GM15510 (cell line): Measurements from ENCODE around the gene TP53I13.

ENCODE experiments used
- POLR2A ChIP-seq: IDR thresholded peaks from 3 replicates; pipeline ENCODE4 v1.6.1; 2011; ENCODE audit warnings: borderline replicate concordance; ENCODE audit not compliant: insufficient read length; ENCODE audit errors: extremely low read depth

TP53I13 gene

GRCh38 chr17:29562615-29563014 is 5.9 kb upstream of the TP53I13 start:
- TF ChIP-seq POLR2A = no peak

- TF ChIP-seq POLR2A = no peak
Observed at GRCh38 chr17:29563816-29564215, 4.7 kb upstream of the TP53I13 start.

- no peak for TF ChIP-seq POLR2A
Observed at GRCh38 chr17:29565643-29566472, 2.6 kb upstream of the TP53I13 start.

- peak; percentile 45 for TF ChIP-seq POLR2A
Observed at GRCh38 chr17:29566473-29567303, 1.8 kb upstream of the TP53I13 start, which contains the start of gene ABHD15. Gene ABHD15 (minus strand): TSS chr17:29567037. CDS start chr17:29566966, 71 bp downstream.

- TF ChIP-seq POLR2A = no peak
Observed at GRCh38 chr17:29567304-29567553, 1.3 kb upstream of the TP53I13 start.

GRCh38 chr17:29567554-29568330 is 759 bp upstream of the TP53I13 start:
- TF ChIP-seq POLR2A = no peak

GRCh38 chr17:29569245-29569950 is 897 bp downstream of the TP53I13 start:
- no peak for TF ChIP-seq POLR2A

- TF ChIP-seq POLR2A = no peak
Observed at GRCh38 chr17:29570521-29570920, 2.0 kb downstream of the TP53I13 start.

- TF ChIP-seq POLR2A = no peak
Observed at GRCh38 chr17:29571486-29571882, 3.0 kb downstream of the TP53I13 start.

- TF ChIP-seq POLR2A = no peak
Observed at GRCh38 chr17:29571883-29572681, 3.6 kb downstream of the TP53I13 start.

- no peak for TF ChIP-seq POLR2A
Observed at GRCh38 chr17:29572691-29573557, 4.4 kb downstream of the TP53I13 start.

GRCh38 chr17:29573558-29573869 is 5.0 kb downstream of the TP53I13 start:
- no peak for TF ChIP-seq POLR2A
